GM23248 (cell line): Measurements from ENCODE around the gene FAM217B.

Source experiments
- EZH2 ChIP-seq: fragments of 200-600 bp; sonication (generic); IDR thresholded peaks from 2 replicates; pipeline ENCODE4 v1.6.1; 2018; ENCODE audit warnings: antibody characterized with exemption, mild to moderate bottlenecking; ENCODE audit not compliant: insufficient read depth, poor library complexity, severe bottlenecking
- EZH2phosphoT487 ChIP-seq: fragments of 200-600 bp; sonication (generic); IDR thresholded peaks from 2 replicates; pipeline ENCODE4 v1.6.1; 2018; ENCODE audit warnings: antibody characterized with exemption, moderate library complexity, mild to moderate bottlenecking, low read depth; ENCODE audit not compliant: insufficient read depth

- no peak for TF ChIP-seq EZH2
- TF ChIP-seq EZH2phosphoT487 = no peak
These were observed 55.9 kb downstream of the FAM217B start for GRCh38 chr20:59996108-59996507.
